AG08396 (cell line): Measurements from ENCODE around the gene ACACB.

Experiments
- DNase-seq: peaks from one replicate; pipeline ENCODE4 v3.0.0; 2012; ENCODE audit warnings: low spot score, mixed read lengths

Gene ACACB

DNA sequence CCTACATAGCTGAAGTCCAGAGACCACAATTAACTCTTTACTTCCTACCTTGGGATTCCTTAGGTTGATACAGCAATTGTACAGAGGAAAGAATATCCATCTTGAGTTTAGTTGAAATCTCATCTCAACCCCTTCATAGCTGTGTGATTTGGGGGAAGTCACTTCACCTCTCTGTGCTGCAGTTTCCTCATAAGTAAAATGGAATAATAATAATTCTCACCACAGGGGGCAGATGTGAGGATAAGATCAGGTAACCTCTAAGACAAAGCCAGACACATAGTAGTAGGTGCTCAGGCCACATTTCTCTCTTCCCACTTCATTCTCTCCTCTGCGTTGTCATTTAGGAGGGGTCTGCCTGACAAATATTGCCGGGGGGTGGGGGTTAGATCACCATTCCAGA lies 186.0 kb downstream of the ACACB start:
- no peak for DNase-seq

DNA sequence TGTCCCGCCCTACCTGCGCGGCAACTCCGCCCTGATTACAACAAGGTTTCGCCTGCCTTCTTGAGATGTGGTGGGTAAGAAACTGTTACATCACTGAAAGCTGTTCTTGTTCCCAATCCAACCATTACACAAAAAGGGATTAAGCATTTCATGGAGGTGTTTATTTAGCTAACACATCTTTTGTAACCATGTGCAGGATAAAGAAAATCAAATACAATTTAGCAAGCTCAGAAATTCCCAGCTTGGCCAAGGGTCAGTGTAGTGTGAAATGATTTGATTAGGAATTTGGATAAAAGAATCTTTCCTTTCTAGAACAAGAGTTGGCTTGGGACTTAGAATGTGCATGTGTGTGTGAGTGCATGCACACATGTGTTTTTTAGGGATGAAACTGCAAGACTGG lies 186.4 kb downstream of the ACACB start:
- DNase-seq = no peak

DNA sequence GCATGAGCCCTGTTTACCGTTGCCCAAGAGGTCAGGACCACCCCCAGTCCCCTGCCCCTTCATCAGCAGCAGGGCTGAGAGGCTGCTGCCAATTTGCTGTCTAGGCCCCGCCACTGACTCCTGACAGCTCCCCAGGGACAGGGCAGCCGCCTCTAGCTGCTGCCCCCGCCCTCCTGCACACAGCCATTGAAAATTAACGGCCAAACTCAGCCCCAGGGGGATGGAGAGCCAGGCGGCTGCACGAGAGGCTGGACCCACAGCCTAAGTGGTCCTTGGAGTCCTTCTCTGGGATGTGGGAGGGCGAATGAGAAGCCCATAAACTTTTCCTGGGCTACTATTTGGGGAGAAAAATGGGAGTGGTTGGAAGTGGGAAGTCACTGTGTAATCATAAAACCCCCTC lies 188.1 kb downstream of the ACACB start:
- DNase-seq = no peak

DNA sequence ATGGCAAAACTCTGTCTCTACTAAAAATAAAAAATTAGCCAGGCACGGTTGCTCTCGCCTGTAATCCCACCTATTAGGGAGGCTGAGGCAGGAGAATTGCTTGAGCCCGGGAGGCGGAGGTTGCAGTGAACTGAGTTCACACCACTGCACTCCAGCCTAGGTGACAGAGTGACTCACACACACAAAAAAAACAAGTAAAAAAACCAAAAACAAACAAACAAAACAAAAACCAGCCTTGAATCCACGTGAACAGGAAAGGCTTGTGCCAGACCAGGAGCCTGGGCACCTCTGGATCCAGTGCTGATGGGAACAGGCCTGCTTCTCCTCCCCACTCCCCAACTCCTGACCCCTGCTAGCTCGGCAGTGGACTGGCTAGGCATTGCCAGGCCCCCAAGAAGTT lies 189.2 kb downstream of the ACACB start:
- DNase-seq = no peak

DNA sequence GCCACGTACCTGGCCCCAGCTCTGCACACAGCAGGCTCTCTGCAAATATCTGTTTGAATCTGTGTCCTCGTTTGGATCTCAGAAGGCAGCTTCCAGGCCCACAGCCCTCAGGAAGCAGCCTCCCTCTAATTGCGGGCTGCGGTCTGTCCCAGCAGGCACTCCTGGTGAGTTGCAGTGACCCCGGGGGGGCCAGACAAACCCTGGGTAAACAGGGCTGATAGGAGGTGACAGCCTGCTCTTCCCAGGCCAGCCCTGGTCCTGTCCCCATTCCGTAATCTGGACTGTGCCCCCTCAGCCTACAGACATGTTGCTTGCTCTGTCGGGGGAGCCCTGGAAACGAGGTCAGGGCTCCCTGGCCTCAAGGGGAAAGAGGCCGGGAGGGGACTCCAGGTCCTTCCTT lies 190.7 kb downstream of the ACACB start:
- DNase-seq = no peak

DNA sequence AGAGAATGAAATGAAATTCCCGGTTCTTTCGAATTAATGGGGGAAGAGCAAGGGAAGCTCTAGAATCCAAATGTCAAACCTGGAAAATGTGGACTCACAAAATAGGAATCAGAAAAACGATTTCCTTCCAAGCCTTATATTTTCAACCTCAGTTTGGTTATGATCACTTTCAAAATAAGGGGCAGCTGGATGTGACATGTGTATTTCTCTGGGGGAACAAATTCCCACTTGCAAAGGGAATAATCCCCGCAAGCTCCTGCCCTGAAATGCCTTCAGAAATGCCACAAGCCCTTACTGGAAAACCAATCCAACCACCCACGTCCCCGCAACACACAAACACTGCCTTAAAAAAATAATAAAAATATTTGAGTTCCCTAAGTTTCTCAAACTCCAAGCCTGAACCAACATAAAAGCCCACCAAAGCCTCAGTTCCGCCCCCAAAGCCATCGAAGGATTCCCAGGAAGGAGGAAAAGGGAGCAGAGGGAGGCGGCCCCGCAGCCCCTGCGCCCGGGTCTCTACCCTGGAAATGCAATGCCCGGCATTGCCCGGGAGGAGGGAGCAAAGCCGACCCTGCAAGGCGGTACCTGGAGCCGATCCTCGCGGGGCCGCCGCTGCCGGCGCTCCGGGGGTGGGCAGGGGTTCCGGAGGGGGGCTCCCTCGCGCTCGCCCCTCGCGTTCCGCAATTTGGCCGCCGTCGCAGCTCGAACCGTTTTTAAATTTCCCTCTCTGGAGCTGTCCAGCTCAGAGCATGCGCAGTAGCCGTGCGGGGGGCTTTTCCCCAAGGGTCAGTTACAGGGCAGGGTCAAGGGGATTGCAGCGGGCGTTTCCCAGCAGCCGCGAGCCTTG lies 192.4 kb downstream of the ACACB start, which contains the start of gene FOXN4:
FOXN4 (minus strand) TSS at position 751 of the 847 bp plus-strand sequence. CDS start 963 bp downstream, outside the sequence.
- no peak for DNase-seq

DNA sequence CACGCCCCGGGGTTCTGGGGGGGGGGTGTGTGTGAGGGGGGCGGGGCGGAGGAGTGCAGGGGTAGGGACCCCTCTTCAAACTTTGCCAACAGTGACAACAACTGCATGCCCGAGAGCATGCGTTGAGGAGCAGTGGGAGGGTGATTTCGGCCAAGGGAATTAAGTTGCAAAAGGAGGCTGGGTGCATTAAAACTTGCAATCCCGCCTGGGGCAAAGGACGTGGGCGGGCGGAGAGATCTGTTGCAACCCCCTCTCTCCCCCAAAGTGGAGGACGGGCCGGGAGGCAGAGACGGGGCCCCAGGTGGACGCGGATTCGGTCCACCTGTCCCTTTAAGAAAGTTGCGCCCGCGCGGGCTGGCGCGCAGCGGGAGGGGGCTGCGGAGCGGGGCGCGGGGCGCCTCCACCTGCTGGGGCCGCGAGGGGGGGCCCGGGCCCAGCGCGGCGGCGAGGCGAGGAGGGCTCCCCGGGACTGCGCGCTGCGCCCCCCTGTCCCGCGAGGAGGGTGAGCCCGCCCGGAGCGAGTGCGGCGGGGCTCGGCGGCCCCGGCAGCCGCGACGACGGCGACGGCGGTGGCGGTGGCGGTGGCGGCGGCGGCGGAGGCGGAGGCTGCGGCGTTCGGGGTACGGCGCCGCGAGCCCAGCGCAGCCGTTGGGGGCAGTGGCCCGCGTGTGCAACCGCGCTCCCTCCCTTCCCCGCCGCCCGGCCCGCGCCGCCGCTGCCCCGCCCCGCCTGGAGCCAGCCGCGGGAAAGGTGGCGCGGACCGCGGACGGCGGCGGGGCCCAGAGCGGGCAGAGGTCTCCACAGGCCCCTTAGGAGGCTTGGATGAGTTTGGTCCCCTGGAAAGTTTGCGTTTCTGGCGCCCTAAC lies 193.2 kb downstream of the ACACB start:
- DNase-seq = no peak

DNA sequence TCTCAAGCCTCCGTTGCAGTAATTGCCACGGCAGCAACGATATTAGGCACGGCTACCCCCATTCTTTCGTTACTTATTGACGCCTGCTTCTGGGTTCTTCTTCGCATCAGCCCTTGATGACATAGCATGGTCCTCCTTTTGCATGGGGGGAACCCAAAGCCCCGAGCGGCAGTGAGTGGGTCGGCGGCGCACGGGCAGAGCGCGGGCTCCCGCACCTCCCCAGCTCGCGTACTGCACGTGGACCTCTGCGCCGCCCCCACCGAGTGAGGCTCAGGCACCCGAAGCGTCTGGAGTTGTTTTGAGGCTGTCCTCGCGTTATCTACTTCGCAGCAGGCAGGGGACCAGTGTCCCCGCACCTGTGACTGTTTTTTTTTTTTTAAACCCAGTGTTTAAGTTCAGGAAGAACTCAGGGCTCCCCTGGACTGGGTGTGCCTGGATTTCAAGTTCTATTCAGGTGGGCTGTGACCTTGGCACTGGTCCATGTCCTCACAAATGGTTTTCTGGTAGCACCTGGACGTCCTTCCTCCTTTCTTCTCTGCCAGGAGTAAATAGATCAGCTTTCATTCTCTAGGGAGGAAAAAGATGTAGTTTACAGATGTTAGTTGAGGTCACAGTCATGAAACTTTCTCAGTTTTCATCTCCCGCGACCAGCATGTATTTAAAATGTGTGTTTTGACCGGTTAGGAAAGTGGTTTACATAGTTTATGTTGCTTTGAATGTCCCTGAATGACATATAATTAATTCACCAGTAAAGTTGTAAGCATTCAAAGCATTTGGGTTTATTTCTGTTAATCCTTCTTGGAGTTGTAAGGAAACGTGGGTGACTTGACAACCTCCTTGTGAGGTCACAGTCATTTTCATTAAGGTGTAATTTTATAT lies 194.1 kb downstream of the ACACB start:
- DNase-seq = no peak
